Measurements from ENCODE around the gene CHST5. TPM values are rescaled to one million over a fixed set of nuclear protein-coding genes. Genes with fewer than 3 reads are reported as not detected.
A peak's percentile ranks its signal among the peaks of the same experiment; 100 is the strongest.

Gene CHST5
- total RNA-seq, 1 donor from 2014 or later = 0.64 TPM

- no peak for DNase-seq
- Mint-ChIP-seq H3K9me3 (ENCODE audit: unreplicated experiment) (peaks cover 18% of the 10 kb centered on the region), H3K27ac (ENCODE audit: unreplicated experiment) (no peak overlapping the region)
These were observed 32.0 kb upstream of the CHST5 start for GRCh38 chr16:75567911-75568310.

DNA sequence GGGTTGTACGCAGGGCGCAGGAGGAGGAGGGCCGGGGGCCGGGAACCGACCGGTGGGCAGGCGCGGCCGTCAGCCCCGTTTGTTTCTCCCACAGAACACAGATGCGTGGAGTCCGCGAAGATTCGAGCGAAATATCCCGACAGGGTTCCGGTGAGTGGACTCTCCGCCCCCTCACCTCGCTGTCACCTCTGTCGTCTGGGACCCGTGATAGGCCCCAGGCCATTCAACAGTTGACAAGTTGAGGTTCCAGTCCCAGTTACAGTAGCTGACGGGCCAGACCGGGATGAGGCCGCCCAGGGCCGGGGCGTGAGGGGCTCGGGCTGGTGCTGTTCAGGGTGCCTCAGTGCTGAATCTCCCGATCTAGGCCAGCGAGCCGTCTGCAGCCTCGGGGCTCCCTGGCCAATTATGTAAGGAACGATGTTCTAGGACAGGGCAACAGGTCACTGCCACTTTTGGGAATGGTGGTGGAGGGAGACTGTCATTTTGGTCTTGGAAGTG lies 30.9 kb upstream of the CHST5 start:
- no peak for TF ChIP-seq CTCF (IDR thresholded peaks at IDR 0.05; ENCODE audit: partially characterized antibody, unreplicated experiment)
- peak; percentile 22 for DNase-seq
- Mint-ChIP-seq H3K27ac (ENCODE audit: unreplicated experiment) (peak overlapping the region; percentile 59), H3K9me3 (ENCODE audit: unreplicated experiment) (peaks cover 18% of the 10 kb centered on the region), H3K4me1 (ENCODE audit: low read depth, unreplicated experiment) (peaks cover 23% of the 10 kb centered on the region), H3K36me3 (ENCODE audit: unreplicated experiment) (no peaks in the 10 kb centered on the region), H3K27me3 (ENCODE audit: unreplicated experiment) (peaks cover 13% of the 10 kb centered on the region), H3K4me3 (ENCODE audit: unreplicated experiment) (peak overlapping the region; percentile 91)

More at GRCh38 chr16:75567911-75568310, 32.0 kb upstream of the CHST5 start:
- peak overlapping the region; percentile 91 for H3K4me3 Mint-ChIP-seq (ENCODE audit: unreplicated experiment)
- no peaks in the 10 kb centered on the region for H3K36me3 Mint-ChIP-seq (ENCODE audit: unreplicated experiment)
- peaks cover 8% of the 10 kb centered on the region for H3K27me3 Mint-ChIP-seq (ENCODE audit: unreplicated experiment)
- no peak for TF ChIP-seq CTCF (IDR thresholded peaks at IDR 0.05; ENCODE audit: partially characterized antibody, unreplicated experiment)
- H3K4me1 Mint-ChIP-seq (ENCODE audit: low read depth, unreplicated experiment) = peaks cover 19% of the 10 kb centered on the region

DNA sequence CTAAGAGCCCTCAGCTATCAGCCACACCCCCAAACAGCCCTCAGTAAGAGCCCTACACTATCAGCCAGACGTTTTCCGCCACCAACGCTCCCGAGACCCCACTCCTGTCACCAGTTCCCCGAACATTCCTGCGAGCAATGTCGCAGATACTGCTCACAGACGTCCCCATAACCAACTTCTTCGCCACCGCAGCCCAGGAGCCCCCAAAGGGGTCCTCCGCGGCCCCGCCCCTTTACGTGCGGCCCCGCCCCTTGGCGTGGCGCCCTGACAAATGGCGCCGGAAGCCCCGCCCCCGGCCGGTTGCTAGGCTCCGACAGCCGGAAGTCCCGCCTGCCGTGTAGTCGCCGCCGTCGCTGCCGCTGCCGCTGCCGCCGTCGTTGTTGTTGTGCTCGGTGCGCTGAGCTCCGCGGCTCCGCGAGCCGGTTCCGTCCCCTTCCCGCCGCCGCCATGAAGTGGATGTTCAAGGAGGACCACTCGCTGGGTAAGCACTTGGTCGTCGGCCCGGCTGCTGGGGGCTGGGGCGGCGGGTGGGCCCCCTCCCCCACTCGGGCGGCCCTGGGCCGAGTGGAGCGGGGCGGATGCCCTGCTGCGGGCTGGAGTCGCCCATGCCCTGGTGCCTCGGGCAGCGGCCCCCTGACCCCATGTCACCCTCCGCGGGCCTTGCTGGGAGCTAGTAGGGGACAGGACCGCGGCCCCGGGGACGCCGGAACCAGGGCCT lies 30.3 kb upstream of the CHST5 start, which contains the start of gene GABARAPL2:
Gene GABARAPL2 (plus strand): TSS at position 340 of the 718 bp plus-strand sequence. CDS start 108 bp downstream, at position 448.
- peak; percentile 98 for DNase-seq
- Mint-ChIP-seq H3K36me3 (ENCODE audit: unreplicated experiment) (no peaks in the 10 kb centered on the region), H3K4me3 (ENCODE audit: unreplicated experiment) (peak within 1 kb of the TSS; percentile 98), H3K9me3 (ENCODE audit: unreplicated experiment) (peaks cover 18% of the 10 kb centered on the region), H3K27ac (ENCODE audit: unreplicated experiment) (peak within 1 kb of the TSS; percentile 99), H3K4me1 (ENCODE audit: low read depth, unreplicated experiment) (peaks cover 23% of the 10 kb centered on the region), H3K27me3 (ENCODE audit: unreplicated experiment) (peaks cover 13% of the 10 kb centered on the region)
- TF ChIP-seq CTCF (IDR thresholded peaks at IDR 0.05; ENCODE audit: partially characterized antibody, unreplicated experiment) = no peak

DNA sequence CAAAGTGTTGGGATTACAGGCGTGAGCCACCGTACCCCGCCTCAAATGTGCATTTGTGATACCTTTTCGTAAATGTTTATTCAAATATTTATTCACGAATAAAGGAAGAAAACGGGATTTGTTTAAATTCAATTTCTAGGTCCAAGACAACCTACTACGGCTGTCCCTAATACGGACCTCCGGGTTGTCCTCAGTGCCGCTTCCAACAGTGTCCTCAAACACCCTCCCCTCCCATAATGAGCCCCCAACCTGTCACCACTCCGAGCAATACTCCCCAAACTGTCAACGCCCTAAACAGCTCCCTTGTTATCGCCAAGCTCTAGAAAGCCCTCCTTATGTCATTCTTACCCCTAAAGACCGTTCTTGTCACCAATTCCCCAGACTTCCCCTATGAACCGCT lies 29.7 kb upstream of the CHST5 start:
- Mint-ChIP-seq H3K27ac (ENCODE audit: unreplicated experiment) (peak overlapping the region; percentile 99), H3K9me3 (ENCODE audit: unreplicated experiment) (peaks cover 18% of the 10 kb centered on the region), H3K36me3 (ENCODE audit: unreplicated experiment) (no peaks in the 10 kb centered on the region), H3K27me3 (ENCODE audit: unreplicated experiment) (peaks cover 13% of the 10 kb centered on the region), H3K4me1 (ENCODE audit: low read depth, unreplicated experiment) (peaks cover 23% of the 10 kb centered on the region), H3K4me3 (ENCODE audit: unreplicated experiment) (peak overlapping the region; percentile 98)
- DNase-seq = no peak
- TF ChIP-seq CTCF (IDR thresholded peaks at IDR 0.05; ENCODE audit: partially characterized antibody, unreplicated experiment) = no peak
